SK-N-SH (cell line): ENCODE measurements around the gene PPP1R14D. TPM values are rescaled to one million over a fixed set of nuclear protein-coding genes. Genes with fewer than 3 reads are reported as not detected.

Source experiments
- CTCF ChIA-PET: fragments of 300-600, 350-600 bp; formaldehyde crosslinking; extraction: SDS; loops from one replicate; lab custom pipeline; 2021; lab: Yijun Ruan, JAX
- POLR2A ChIA-PET: fragments of 350-600 bp; sonication (Branson Sonifier 250); formaldehyde crosslinking; extraction: SDS; loops from one replicate; lab custom pipeline; 2020; ENCODE audit warnings: antibody characterized with exemption, inconsistent platforms; lab: Yijun Ruan, JAX
- DNase-seq: peaks from one replicate; pipeline ENCODE4 v3.0.0; 2012
- H2AFZ ChIP-seq: fragments of 200-600 bp; sonication (generic); 2 replicates; pipeline ENCODE4 v1.8.1; 2016; ENCODE audit warnings: antibody characterized with exemption, mild to moderate bottlenecking, low read depth
- H3F3A ChIP-seq: fragments of 200-600 bp; sonication (generic); replicated peaks from 2 replicates; pipeline ENCODE3; 2016; ENCODE audit warnings: antibody characterized with exemption, mild to moderate bottlenecking; ENCODE audit not compliant: insufficient read depth
- H3K27ac ChIP-seq, 2 experiments: fragments of 200-500 bp in 1 of 2; fragments of 200-600 bp in 1 of 2; sonication (Bioruptor generic) in 1 of 2; sonication (generic), shearing (Covaris generic) in 1 of 2; 2 replicates each; pipeline versions ENCODE4 v1.5.1 to v1.6.1; 2014 to 2016; ENCODE audit warnings: low read depth in 2 of 2, inconsistent platforms in 1 of 2, low read length in 1 of 2, mild to moderate bottlenecking in 1 of 2, mixed read lengths in 1 of 2
- H3K27me3 ChIP-seq: fragments of 200-600 bp; sonication (generic), shearing (Covaris generic); 2 replicates; pipeline ENCODE4 v1.6.1; 2016; ENCODE audit warnings: mixed run types; ENCODE audit not compliant: insufficient read depth
- H3K36me3 ChIP-seq, 2 experiments: fragments of 200-500 bp in 1 of 2; fragments of 200-600 bp in 1 of 2; sonication (Bioruptor generic) in 1 of 2; sonication (generic) in 1 of 2; replicated peaks in 1 of 2; 2 replicates each; pipeline versions ENCODE3 to v1.5.1; 2014 to 2016; ENCODE audit warnings: low read length in 1 of 2, mild to moderate bottlenecking in 1 of 2; ENCODE audit not compliant: insufficient read depth in 2 of 2, control insufficient read depth in 1 of 2
- H3K4me1 ChIP-seq, 2 experiments: fragments of 200-500 bp in 1 of 2; fragments of 200-600 bp in 1 of 2; sonication (Bioruptor generic) in 1 of 2; sonication (generic), shearing (Covaris generic) in 1 of 2; 2 replicates each; pipeline versions ENCODE4 v1.5.1 to v1.6.1; 2014 to 2016; ENCODE audit warnings: low read depth in 1 of 2, low read length in 1 of 2, mixed run types in 1 of 2; ENCODE audit not compliant: insufficient read depth in 2 of 2, control insufficient read depth in 1 of 2
- H3K4me2 ChIP-seq: fragments of 200-600 bp; sonication (generic), shearing (Covaris generic); 2 replicates; pipeline ENCODE4 v1.6.1; 2017; ENCODE audit warnings: mixed run types
- H3K4me3 ChIP-seq, 2 experiments: fragments of 200-500 bp in 1 of 2; fragments of 200-600 bp in 1 of 2; sonication (Bioruptor generic) in 1 of 2; sonication (generic), shearing (Covaris generic) in 1 of 2; 2 replicates each; pipeline versions ENCODE4 v1.5.1 to v1.8.1; 2014 to 2016; ENCODE audit warnings: low read depth in 2 of 2, inconsistent platforms in 1 of 2, low read length in 1 of 2, mild to moderate bottlenecking in 1 of 2, mixed read lengths in 1 of 2, moderate library complexity in 1 of 2
- H3K79me2 ChIP-seq: fragments of 200-600 bp; sonication (generic); 2 replicates; pipeline ENCODE4 v1.8.1; 2017; ENCODE audit warnings: mild to moderate bottlenecking; ENCODE audit not compliant: insufficient read depth
- H3K9ac ChIP-seq: fragments of 200-600 bp; sonication (generic); 2 replicates; pipeline ENCODE4 v1.6.1; 2017; ENCODE audit warnings: mixed run types
- H3K9me2 ChIP-seq: fragments of 200-600 bp; sonication (generic); 2 replicates; pipeline ENCODE4 v1.6.1; 2017; ENCODE audit warnings: mixed run types
- H3K9me3 ChIP-seq: fragments of 200-600 bp; sonication (generic); 2 replicates; pipeline ENCODE4 v1.6.1; 2017; ENCODE audit warnings: mixed run types, mild to moderate bottlenecking, moderate library complexity
- H4K20me1 ChIP-seq: fragments of 200-600 bp; sonication (generic); 2 replicates; pipeline ENCODE4 v1.6.1; 2017; ENCODE audit warnings: mild to moderate bottlenecking, mixed run types; ENCODE audit not compliant: insufficient read depth
- ELF1 ChIP-seq: IDR thresholded peaks from 2 replicates; pipeline ENCODE4 v1.4.0; 2012
- FOXM1 ChIP-seq: IDR thresholded peaks from 2 replicates; pipeline ENCODE4 v1.4.0; 2012; ENCODE audit warnings: low read depth, mild to moderate bottlenecking
- GABPA ChIP-seq: IDR thresholded peaks from 2 replicates; pipeline ENCODE4 v1.4.0; 2012; ENCODE audit warnings: low read depth, mild to moderate bottlenecking
- GATA2 ChIP-seq: sonication (generic); formaldehyde crosslinking; IDR thresholded peaks from 2 replicates; pipeline ENCODE4 v1.5.0; 2020; ENCODE audit warnings: mild to moderate bottlenecking, missing genetic modification reagents
- MEF2A ChIP-seq: IDR thresholded peaks from 2 replicates; pipeline ENCODE4 v1.4.0; 2012; ENCODE audit warnings: low read depth, borderline replicate concordance
- NFIC ChIP-seq: IDR thresholded peaks from 2 replicates; pipeline ENCODE4 v1.4.0; 2012; ENCODE audit warnings: borderline replicate concordance
- NRF1 ChIP-seq: IDR thresholded peaks from 2 replicates; pipeline ENCODE4 v1.6.1; 2012; ENCODE audit warnings: low read depth, mild to moderate bottlenecking, low read length
- POLR2AphosphoS5 ChIP-seq: IDR thresholded peaks from 2 replicates; pipeline ENCODE4 v1.6.1; 2012; ENCODE audit warnings: low read depth, low read length
- RCOR1 ChIP-seq: fragments of 150-350 bp; IDR thresholded peaks from 2 replicates; pipeline ENCODE4 v1.6.1; 2017; ENCODE audit warnings: antibody characterized with exemption, low read length
- RFX5 ChIP-seq: IDR thresholded peaks from 2 replicates; pipeline ENCODE4 v1.6.1; 2012; ENCODE audit warnings: mild to moderate bottlenecking, improper control_type of control experiment, low read length
- RXRA ChIP-seq: IDR thresholded peaks from 2 replicates; pipeline ENCODE4 v1.4.0; 2012; ENCODE audit warnings: low read depth, mild to moderate bottlenecking, borderline replicate concordance
- SIN3A ChIP-seq: IDR thresholded peaks from 2 replicates; pipeline ENCODE4 v1.6.1; 2012; ENCODE audit warnings: low read depth, mild to moderate bottlenecking, low read length, moderate library complexity, borderline replicate concordance
- SMC3 ChIP-seq: IDR thresholded peaks from 2 replicates; pipeline ENCODE4 v1.6.1; 2012; ENCODE audit warnings: low read depth, low read length, improper control_type of control experiment
- YY1 ChIP-seq: IDR thresholded peaks from 2 replicates; pipeline ENCODE4 v1.4.0; 2012; ENCODE audit warnings: low read depth, mild to moderate bottlenecking
- WGBS: methylation state at CpG from one replicate; pipeline ENCODE4 v1.1.6; 2017; ENCODE audit warnings: low lambda C conversion rate; 5-methylcytosine and 5-hydroxymethylcytosine counted together
- polyA plus RNA-seq, 3 experiments: library from polyadenylated mRNA; depleted of rRNA; stranded (reverse); fragments of >200 nt; gene quantifications; 2 replicates each; pipeline ENCODE4 v1.2.3, GENCODE V29; 2012
- TF ChIP-seq, protein P1 (sequence below): fragments of 200-600 bp; sonication (generic); IDR thresholded peaks from 2 replicates; pipeline ENCODE4 v1.6.1; 2017; ENCODE audit warnings: antibody characterized with exemption, mild to moderate bottlenecking, moderate library complexity
- TF ChIP-seq, protein P2 (sequence below): IDR thresholded peaks from 2 replicates; pipeline ENCODE4 v1.4.0; 2012; ENCODE audit warnings: low read depth, borderline replicate concordance
- TF ChIP-seq, protein P3 (sequence below): IDR thresholded peaks from 2 replicates; pipeline ENCODE4 v1.4.0; 2012; ENCODE audit warnings: low read depth, borderline replicate concordance
- TF ChIP-seq, protein P4 (sequence below): IDR thresholded peaks from 2 replicates; pipeline ENCODE4 v1.4.0; 2012; ENCODE audit warnings: low read depth

The PPP1R14D gene
- polyA plus RNA-seq, 1 of the 3 experiments (the other 2 are of a cell fraction): not detected

DNA sequence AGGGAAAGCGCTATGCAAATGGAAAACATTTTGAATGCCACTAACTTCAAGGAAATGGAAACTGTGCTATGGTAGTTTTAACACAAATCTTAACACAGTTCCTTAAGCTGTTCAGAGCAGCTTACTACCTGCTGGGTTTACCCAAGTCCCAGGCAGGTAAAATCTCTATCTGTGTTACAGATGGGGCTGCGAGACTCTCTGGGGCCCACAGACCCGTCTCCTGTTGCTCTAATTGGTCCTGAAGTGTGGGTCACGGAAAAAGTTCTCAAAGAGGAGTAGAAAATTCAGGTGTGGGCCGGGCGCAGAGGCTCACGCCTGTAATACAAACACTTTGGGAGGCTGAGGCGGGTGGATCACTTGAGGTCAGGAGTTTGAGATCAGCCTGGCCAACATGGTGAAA, 38.5 kb downstream of the PPP1R14D start (continued):
- TF ChIP-seq RCOR1: no peak

DNA sequence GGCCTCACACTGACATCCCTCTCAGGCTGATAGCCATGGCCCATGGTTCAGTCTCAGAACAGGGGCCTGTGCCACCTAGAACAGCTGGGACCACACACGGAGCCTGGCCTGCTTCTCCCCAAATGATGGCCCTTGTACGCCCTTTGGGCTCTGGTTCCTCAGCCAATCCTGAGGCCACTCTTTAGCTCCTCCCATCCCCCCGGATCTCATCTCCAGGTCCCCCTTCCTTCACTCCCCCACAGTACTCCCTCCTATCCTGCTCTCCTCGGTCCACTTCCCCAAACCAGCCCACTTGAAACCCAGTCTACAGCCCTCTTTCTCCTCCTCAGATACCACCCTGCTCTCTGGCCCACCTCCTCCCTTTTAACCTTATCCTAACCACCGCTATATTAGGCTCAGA, 39.4 kb downstream of the PPP1R14D start:
- Histone ChIP-seq H3K36me3 (peaks cover 0 to 5% of the 10 kb centered on the region in 2 experiments), H3K9ac (no peak overlapping the region), H4K20me1 (peaks cover 19% of the 10 kb centered on the region), H3K4me3 (no peak overlapping the region), H3K27me3 (no peaks in the 10 kb centered on the region), H2AFZ (no peak overlapping the region), H3K4me2 (no peak overlapping the region), H3K4me1 (peaks cover 2 to 16% of the 10 kb centered on the region in 2 experiments; a peak in 3 of 4 replicates), H3K9me3 (no peaks in the 10 kb centered on the region), H3K27ac (no peak overlapping the region; a peak in 1 of 4 replicates), H3F3A (peaks cover 14% of the 10 kb centered on the region), H3K79me2 (peaks cover 56% of the 10 kb centered on the region), H3K9me2 (no peaks in the 10 kb centered on the region)
- 93% methylated on average over 5 of the region's 5 CpGs for WGBS
- DNase-seq: no peak
- ChIA-PET CTCF (interaction anchor here (0.6 to 31.8 kb wide), 5 partner anchors 15 to 105 kb away, joined by 3 to 555 read pairs (median 4); partner anchors contain the start of genes RMDN3 and VPS18), POLR2A (no interaction called here)
- TF ChIP-seq RXRA: no peak
- TF ChIP-seq RCOR1: no peak
- TF ChIP-seq, protein P1, sequence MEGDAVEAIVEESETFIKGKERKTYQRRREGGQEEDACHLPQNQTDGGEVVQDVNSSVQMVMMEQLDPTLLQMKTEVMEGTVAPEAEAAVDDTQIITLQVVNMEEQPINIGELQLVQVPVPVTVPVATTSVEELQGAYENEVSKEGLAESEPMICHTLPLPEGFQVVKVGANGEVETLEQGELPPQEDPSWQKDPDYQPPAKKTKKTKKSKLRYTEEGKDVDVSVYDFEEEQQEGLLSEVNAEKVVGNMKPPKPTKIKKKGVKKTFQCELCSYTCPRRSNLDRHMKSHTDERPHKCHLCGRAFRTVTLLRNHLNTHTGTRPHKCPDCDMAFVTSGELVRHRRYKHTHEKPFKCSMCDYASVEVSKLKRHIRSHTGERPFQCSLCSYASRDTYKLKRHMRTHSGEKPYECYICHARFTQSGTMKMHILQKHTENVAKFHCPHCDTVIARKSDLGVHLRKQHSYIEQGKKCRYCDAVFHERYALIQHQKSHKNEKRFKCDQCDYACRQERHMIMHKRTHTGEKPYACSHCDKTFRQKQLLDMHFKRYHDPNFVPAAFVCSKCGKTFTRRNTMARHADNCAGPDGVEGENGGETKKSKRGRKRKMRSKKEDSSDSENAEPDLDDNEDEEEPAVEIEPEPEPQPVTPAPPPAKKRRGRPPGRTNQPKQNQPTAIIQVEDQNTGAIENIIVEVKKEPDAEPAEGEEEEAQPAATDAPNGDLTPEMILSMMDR: no peak
- no peak for TF ChIP-seq POLR2AphosphoS5
- TF ChIP-seq YY1: no peak
- no peak for TF ChIP-seq SMC3
- TF ChIP-seq SIN3A: no peak
- TF ChIP-seq, protein P2, sequence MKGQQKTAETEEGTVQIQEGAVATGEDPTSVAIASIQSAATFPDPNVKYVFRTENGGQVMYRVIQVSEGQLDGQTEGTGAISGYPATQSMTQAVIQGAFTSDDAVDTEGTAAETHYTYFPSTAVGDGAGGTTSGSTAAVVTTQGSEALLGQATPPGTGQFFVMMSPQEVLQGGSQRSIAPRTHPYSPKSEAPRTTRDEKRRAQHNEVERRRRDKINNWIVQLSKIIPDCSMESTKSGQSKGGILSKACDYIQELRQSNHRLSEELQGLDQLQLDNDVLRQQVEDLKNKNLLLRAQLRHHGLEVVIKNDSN: no peak
- TF ChIP-seq NRF1: no peak
- no peak for TF ChIP-seq GABPA
- no peak for TF ChIP-seq ELF1
- TF ChIP-seq, protein P3, sequence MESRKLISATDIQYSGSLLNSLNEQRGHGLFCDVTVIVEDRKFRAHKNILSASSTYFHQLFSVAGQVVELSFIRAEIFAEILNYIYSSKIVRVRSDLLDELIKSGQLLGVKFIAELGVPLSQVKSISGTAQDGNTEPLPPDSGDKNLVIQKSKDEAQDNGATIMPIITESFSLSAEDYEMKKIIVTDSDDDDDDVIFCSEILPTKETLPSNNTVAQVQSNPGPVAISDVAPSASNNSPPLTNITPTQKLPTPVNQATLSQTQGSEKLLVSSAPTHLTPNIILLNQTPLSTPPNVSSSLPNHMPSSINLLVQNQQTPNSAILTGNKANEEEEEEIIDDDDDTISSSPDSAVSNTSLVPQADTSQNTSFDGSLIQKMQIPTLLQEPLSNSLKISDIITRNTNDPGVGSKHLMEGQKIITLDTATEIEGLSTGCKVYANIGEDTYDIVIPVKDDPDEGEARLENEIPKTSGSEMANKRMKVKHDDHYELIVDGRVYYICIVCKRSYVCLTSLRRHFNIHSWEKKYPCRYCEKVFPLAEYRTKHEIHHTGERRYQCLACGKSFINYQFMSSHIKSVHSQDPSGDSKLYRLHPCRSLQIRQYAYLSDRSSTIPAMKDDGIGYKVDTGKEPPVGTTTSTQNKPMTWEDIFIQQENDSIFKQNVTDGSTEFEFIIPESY: no peak
- no peak for TF ChIP-seq RFX5
- no peak for TF ChIP-seq NFIC
- TF ChIP-seq, protein P4, sequence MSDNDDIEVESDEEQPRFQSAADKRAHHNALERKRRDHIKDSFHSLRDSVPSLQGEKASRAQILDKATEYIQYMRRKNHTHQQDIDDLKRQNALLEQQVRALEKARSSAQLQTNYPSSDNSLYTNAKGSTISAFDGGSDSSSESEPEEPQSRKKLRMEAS: no peak
- no peak for TF ChIP-seq GATA2 (CRISPR knock-in tag)
- TF ChIP-seq FOXM1: no peak
- no peak for TF ChIP-seq MEF2A
